Measurements from ENCODE around the gene NRCAM.

Gene NRCAM

GRCh38 chr7:108236681-108237415 is 219.4 kb downstream of the NRCAM start:
- DNase-seq = peak; percentile 50

GRCh38 chr7:108235451-108236061 is 220.7 kb downstream of the NRCAM start:
- peak; percentile 69 for DNase-seq

GRCh38 chr7:108234971-108235450 is 221.2 kb downstream of the NRCAM start:
- DNase-seq = no peak

GRCh38 chr7:108234281-108234680 is 222.0 kb downstream of the NRCAM start:
- DNase-seq = no peak

- no peak for DNase-seq
Measured at GRCh38 chr7:108232076-108232475, 224.2 kb downstream of the NRCAM start.

GRCh38 chr7:108231221-108231620 is 225.0 kb downstream of the NRCAM start:
- no peak for DNase-seq

- no peak for DNase-seq
Measured at GRCh38 chr7:108227366-108227765, 228.9 kb downstream of the NRCAM start.

GRCh38 chr7:108226816-108227299 is 229.4 kb downstream of the NRCAM start:
- DNase-seq = no peak

GRCh38 chr7:108225531-108226181 is 230.6 kb downstream of the NRCAM start:
- no peak for DNase-seq

- DNase-seq = no peak
Measured at GRCh38 chr7:108224387-108224786, 231.8 kb downstream of the NRCAM start.

GRCh38 chr7:108222236-108222892 is 233.9 kb downstream of the NRCAM start:
- no peak for DNase-seq

GRCh38 chr7:108211382-108212201 is 244.6 kb downstream of the NRCAM start:
- peak; percentile 99 for DNase-seq

GRCh38 chr7:108210796-108211195 is 245.4 kb downstream of the NRCAM start:
- no peak for DNase-seq

- DNase-seq = no peak
Measured at GRCh38 chr7:108205311-108205710, 250.9 kb downstream of the NRCAM start.

- peak; percentile 99 for DNase-seq
Measured at GRCh38 chr7:108204281-108204796, 251.9 kb downstream of the NRCAM start.

GRCh38 chr7:108203537-108203936 is 252.7 kb downstream of the NRCAM start:
- peak; percentile 99 for DNase-seq

- DNase-seq = no peak
Measured at GRCh38 chr7:108202743-108203142, 253.5 kb downstream of the NRCAM start.

- DNase-seq = no peak
Measured at GRCh38 chr7:108201766-108202165, 254.5 kb downstream of the NRCAM start.

- DNase-seq = no peak
Measured at GRCh38 chr7:108200326-108200725, 255.9 kb downstream of the NRCAM start.

- no peak for DNase-seq
Measured at GRCh38 chr7:108197371-108198091, 258.7 kb downstream of the NRCAM start.

- peak; percentile 19 for DNase-seq
Measured at GRCh38 chr7:108196004-108196403, 260.2 kb downstream of the NRCAM start.
